MM.1S (cell line): ENCODE data around the gene TMEFF1.

Experiments
- CTCF ChIP-seq: fragments of 300-600 bp; sonication (generic); IDR thresholded peaks from 2 replicates; pipeline ENCODE4 v1.5.1; 2016; ENCODE audit warnings: antibody characterized with exemption, low read length, mixed read lengths
- EZH2 ChIP-seq: fragments of 300-600 bp; sonication (generic); optimal IDR thresholded peaks from 2 replicates; pipeline ENCODE3; 2017; ENCODE audit warnings: low read depth, mild to moderate bottlenecking, antibody characterized with exemption, low read length, mixed read lengths

- no peak for TF ChIP-seq CTCF
- no peak for TF ChIP-seq EZH2
Observed at GRCh38 chr9:100515578-100516494, 42.9 kb downstream of the TMEFF1 start.
